Prostate gland (tissue), 2 donors: ENCODE measurements around the gene C3orf80.

Experiments
- POLR2A ChIP-seq: fragments of 450-650 bp; IDR thresholded peaks from one replicate; pipeline ENCODE4 v1.6.1; 2016; ENCODE audit warnings: antibody characterized with exemption, mild to moderate bottlenecking
- POLR2AphosphoS5 ChIP-seq: sonication (generic); formaldehyde crosslinking; IDR thresholded peaks from one replicate; pipeline ENCODE4 v1.6.1; 2017; ENCODE audit warnings: antibody characterized with exemption
- TF ChIP-seq, protein P1 (sequence below), 4 experiments: fragments of 200-600 bp in 2 of 4; fragments of 450-650 bp in 2 of 4; sonication (generic) in 2 of 4; IDR thresholded peaks; 1 replicate in 3 of 4; 2 replicates in 1 of 4; pipeline ENCODE4 v1.5.1; 2016 to 2019; ENCODE audit warnings: antibody characterized with exemption in 4 of 4, mild to moderate bottlenecking in 2 of 4, moderate library complexity in 2 of 4

DNA sequence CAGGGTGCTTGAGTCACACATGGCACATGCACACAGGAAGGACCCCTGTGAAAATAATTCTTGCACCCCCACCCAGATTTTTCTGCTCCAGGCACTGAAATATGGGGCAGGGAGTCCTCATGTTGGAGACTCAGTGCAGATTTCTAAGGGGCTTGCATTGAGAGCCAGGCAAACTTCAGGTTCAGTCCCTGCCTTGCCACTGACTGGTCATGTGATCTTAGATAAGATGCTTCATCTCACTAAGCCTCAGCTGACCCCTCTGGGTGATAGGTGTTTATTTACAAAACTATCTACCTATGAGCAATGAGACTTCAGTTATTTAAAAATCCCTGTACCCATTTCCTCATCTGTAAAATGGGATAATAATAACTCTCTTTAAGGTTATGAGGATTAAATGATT, 30.1 kb upstream of the C3orf80 start:
- TF ChIP-seq, protein P1, sequence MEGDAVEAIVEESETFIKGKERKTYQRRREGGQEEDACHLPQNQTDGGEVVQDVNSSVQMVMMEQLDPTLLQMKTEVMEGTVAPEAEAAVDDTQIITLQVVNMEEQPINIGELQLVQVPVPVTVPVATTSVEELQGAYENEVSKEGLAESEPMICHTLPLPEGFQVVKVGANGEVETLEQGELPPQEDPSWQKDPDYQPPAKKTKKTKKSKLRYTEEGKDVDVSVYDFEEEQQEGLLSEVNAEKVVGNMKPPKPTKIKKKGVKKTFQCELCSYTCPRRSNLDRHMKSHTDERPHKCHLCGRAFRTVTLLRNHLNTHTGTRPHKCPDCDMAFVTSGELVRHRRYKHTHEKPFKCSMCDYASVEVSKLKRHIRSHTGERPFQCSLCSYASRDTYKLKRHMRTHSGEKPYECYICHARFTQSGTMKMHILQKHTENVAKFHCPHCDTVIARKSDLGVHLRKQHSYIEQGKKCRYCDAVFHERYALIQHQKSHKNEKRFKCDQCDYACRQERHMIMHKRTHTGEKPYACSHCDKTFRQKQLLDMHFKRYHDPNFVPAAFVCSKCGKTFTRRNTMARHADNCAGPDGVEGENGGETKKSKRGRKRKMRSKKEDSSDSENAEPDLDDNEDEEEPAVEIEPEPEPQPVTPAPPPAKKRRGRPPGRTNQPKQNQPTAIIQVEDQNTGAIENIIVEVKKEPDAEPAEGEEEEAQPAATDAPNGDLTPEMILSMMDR (IDR thresholded peaks at IDR 0.05), result no peak
- TF ChIP-seq POLR2A (no peak), POLR2AphosphoS5 (no peak)
